NT2/D1 (cell line): Measurements from ENCODE around the gene VAT1.

Source experiments
- SUZ12 ChIP-seq: IDR thresholded peaks from 2 replicates; pipeline ENCODE4 v1.6.1; 2011; ENCODE audit not compliant: insufficient read length, insufficient read depth; ENCODE audit errors: extremely low read depth
- YY1 ChIP-seq: IDR thresholded peaks from 2 replicates; pipeline ENCODE4 v1.6.1; 2011; ENCODE audit not compliant: insufficient read length, insufficient read depth
- ZNF274 ChIP-seq: IDR thresholded peaks from 2 replicates; pipeline ENCODE4 v1.6.1; 2011; ENCODE audit warnings: mild to moderate bottlenecking, low read depth, low read length

DNA sequence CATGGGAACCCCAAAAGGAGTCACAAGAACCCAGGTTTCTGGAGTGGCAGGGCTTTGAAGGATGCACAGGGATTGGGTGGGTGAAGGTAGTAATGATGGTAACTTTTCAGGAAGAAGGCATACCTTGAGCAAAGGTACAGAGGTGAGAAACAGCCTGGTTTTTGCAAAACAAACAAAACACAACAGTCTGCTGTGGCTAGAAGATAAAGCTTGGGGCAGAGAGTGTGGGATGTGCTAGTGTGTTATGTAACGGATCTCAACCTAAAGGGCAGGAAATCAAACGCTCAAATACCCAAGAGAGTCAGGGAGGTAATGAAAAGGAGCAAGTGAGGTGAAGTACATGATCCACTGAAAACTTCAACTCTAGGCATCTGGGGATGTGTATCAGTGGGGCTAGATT, 46.9 kb downstream of the VAT1 start:
- TF ChIP-seq ZNF274 (no peak), YY1 (no peak), SUZ12 (no peak)
